ENCODE results near the gene NF1. TPM values are rescaled to one million over a fixed set of nuclear protein-coding genes. Genes with fewer than 3 reads are reported as not detected.

The NF1 gene, protein sequence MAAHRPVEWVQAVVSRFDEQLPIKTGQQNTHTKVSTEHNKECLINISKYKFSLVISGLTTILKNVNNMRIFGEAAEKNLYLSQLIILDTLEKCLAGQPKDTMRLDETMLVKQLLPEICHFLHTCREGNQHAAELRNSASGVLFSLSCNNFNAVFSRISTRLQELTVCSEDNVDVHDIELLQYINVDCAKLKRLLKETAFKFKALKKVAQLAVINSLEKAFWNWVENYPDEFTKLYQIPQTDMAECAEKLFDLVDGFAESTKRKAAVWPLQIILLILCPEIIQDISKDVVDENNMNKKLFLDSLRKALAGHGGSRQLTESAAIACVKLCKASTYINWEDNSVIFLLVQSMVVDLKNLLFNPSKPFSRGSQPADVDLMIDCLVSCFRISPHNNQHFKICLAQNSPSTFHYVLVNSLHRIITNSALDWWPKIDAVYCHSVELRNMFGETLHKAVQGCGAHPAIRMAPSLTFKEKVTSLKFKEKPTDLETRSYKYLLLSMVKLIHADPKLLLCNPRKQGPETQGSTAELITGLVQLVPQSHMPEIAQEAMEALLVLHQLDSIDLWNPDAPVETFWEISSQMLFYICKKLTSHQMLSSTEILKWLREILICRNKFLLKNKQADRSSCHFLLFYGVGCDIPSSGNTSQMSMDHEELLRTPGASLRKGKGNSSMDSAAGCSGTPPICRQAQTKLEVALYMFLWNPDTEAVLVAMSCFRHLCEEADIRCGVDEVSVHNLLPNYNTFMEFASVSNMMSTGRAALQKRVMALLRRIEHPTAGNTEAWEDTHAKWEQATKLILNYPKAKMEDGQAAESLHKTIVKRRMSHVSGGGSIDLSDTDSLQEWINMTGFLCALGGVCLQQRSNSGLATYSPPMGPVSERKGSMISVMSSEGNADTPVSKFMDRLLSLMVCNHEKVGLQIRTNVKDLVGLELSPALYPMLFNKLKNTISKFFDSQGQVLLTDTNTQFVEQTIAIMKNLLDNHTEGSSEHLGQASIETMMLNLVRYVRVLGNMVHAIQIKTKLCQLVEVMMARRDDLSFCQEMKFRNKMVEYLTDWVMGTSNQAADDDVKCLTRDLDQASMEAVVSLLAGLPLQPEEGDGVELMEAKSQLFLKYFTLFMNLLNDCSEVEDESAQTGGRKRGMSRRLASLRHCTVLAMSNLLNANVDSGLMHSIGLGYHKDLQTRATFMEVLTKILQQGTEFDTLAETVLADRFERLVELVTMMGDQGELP (N-terminal part only)
- total RNA-seq (2021): 33.6 to 39.0 TPM (median 35.4 TPM) in 3 replicates
- Bru-seq, nascent RNA: percentile 73 among the genes with signal in this experiment
- long read RNA-seq, experiment 1, full-length matches to known transcripts: 4 of 53 reads
- long read RNA-seq, experiment 1, partial matches to known transcripts: 19 of 53 reads
- long read RNA-seq, experiment 1, other reads (novel, unspliced or antisense): 30 of 53 reads
- long read RNA-seq, experiment 2, partial matches to known transcripts: 6 of 26 reads
- long read RNA-seq, experiment 2, other reads (novel, unspliced or antisense): 18 of 26 reads
- long read RNA-seq, experiment 3: 0 reads

GRCh38 chr17:31094600-31095235 is at the start of gene NF1:
TSS of gene NF1 (plus strand) at chr17:31094977. CDS start at chr17:31095310, 333 bp downstream.
- POLR2A ChIA-PET: interaction anchor here (0.5 to 1.4 kb wide), 6 partner anchors 20 to 393 kb away, joined by 3 to 9 read pairs (median 4); partner anchors contain the start of genes CRLF3 and RNF135
- TF ChIP-seq HMGA2 (CRISPR knock-in tag; IDR thresholded peaks at IDR 0.05): peak; percentile 54
- no peak for TF ChIP-seq EMX1 (CRISPR knock-in tag; IDR thresholded peaks at IDR 0.05)
- TF ChIP-seq FOXP1 (CRISPR knock-in tag; IDR thresholded peaks at IDR 0.05; ENCODE audit: borderline replicate concordance): no peak
- no peak for TF ChIP-seq ZNF232 (CRISPR knock-in tag; IDR thresholded peaks at IDR 0.05)
- no peak for TF ChIP-seq ATF6 (CRISPR knock-in tag; IDR thresholded peaks at IDR 0.05)
- TF ChIP-seq, protein P1, sequence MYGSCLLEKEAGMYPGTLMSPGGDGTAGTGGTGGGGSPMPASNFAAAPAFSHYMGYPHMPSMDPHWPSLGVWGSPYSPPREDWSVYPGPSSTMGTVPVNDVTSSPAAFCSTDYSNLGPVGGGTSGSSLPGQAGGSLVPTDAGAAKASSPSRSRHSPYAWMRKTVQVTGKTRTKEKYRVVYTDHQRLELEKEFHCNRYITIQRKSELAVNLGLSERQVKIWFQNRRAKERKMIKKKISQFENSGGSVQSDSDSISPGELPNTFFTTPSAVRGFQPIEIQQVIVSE (CRISPR knock-in tag; IDR thresholded peaks at IDR 0.05; ENCODE audit: borderline replicate concordance): no peak
- 0 out of 2 replicates have a peak, but pooled peaks have one; percentile 24 for TF ChIP-seq ATF3 (CRISPR knock-in tag; conservative IDR thresholded peaks at IDR 0.05)
- TF ChIP-seq, protein P2, sequence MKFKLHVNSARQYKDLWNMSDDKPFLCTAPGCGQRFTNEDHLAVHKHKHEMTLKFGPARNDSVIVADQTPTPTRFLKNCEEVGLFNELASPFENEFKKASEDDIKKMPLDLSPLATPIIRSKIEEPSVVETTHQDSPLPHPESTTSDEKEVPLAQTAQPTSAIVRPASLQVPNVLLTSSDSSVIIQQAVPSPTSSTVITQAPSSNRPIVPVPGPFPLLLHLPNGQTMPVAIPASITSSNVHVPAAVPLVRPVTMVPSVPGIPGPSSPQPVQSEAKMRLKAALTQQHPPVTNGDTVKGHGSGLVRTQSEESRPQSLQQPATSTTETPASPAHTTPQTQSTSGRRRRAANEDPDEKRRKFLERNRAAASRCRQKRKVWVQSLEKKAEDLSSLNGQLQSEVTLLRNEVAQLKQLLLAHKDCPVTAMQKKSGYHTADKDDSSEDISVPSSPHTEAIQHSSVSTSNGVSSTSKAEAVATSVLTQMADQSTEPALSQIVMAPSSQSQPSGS (CRISPR knock-in tag; IDR thresholded peaks at IDR 0.05; ENCODE audit: borderline replicate concordance, low read depth): peak; percentile 29; the same call in 1 of the 2 replicates
- TF ChIP-seq CREB1 (CRISPR knock-in tag; IDR thresholded peaks at IDR 0.05): no peak
- no peak for TF ChIP-seq IRF2 (CRISPR knock-in tag; IDR thresholded peaks at IDR 0.05; ENCODE audit: borderline replicate concordance, low read depth)
- peak; percentile 62 for TF ChIP-seq GABPB1 (CRISPR knock-in tag; IDR thresholded peaks at IDR 0.05)
- no peak for TF ChIP-seq TEAD4 (CRISPR knock-in tag; IDR thresholded peaks at IDR 0.05)
- TF ChIP-seq MYBL2 (CRISPR knock-in tag; IDR thresholded peaks at IDR 0.05): no peak
- no peak for TF ChIP-seq ELF4 (CRISPR knock-in tag; IDR thresholded peaks at IDR 0.05; ENCODE audit: low read depth)
- no peak for TF ChIP-seq NFE2L1 (CRISPR knock-in tag; IDR thresholded peaks at IDR 0.05)
- no peak for TF ChIP-seq FOXJ3 (CRISPR knock-in tag; IDR thresholded peaks at IDR 0.05; ENCODE audit: borderline replicate concordance)
- peak; percentile 24; the same call in 1 of the 2 replicates for TF ChIP-seq ZNF423 (CRISPR knock-in tag; IDR thresholded peaks at IDR 0.05)
- TF ChIP-seq PRRX2 (CRISPR knock-in tag; IDR thresholded peaks at IDR 0.05): no peak
- TF ChIP-seq SP1 (CRISPR knock-in tag; conservative IDR thresholded peaks at IDR 0.05): peak; percentile 50; the same call in 1 of the 2 replicates
- TF ChIP-seq, protein P3, sequence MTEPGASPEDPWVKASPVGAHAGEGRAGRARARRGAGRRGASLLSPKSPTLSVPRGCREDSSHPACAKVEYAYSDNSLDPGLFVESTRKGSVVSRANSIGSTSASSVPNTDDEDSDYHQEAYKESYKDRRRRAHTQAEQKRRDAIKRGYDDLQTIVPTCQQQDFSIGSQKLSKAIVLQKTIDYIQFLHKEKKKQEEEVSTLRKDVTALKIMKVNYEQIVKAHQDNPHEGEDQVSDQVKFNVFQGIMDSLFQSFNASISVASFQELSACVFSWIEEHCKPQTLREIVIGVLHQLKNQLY (CRISPR knock-in tag; IDR thresholded peaks at IDR 0.05): no peak
- TF ChIP-seq PREB (CRISPR knock-in tag; IDR thresholded peaks at IDR 0.05; ENCODE audit: borderline replicate concordance): no peak
- TF ChIP-seq, protein P4, sequence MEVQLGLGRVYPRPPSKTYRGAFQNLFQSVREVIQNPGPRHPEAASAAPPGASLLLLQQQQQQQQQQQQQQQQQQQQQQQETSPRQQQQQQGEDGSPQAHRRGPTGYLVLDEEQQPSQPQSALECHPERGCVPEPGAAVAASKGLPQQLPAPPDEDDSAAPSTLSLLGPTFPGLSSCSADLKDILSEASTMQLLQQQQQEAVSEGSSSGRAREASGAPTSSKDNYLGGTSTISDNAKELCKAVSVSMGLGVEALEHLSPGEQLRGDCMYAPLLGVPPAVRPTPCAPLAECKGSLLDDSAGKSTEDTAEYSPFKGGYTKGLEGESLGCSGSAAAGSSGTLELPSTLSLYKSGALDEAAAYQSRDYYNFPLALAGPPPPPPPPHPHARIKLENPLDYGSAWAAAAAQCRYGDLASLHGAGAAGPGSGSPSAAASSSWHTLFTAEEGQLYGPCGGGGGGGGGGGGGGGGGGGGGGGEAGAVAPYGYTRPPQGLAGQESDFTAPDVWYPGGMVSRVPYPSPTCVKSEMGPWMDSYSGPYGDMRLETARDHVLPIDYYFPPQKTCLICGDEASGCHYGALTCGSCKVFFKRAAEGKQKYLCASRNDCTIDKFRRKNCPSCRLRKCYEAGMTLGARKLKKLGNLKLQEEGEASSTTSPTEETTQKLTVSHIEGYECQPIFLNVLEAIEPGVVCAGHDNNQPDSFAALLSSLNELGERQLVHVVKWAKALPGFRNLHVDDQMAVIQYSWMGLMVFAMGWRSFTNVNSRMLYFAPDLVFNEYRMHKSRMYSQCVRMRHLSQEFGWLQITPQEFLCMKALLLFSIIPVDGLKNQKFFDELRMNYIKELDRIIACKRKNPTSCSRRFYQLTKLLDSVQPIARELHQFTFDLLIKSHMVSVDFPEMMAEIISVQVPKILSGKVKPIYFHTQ (CRISPR knock-in tag; IDR thresholded peaks at IDR 0.05): no peak

More at GRCh38 chr17:31094600-31095235, at the start of gene NF1:
- DNase-seq (ENCODE audit: low spot score): peak; percentile 93
- no peaks in the 10 kb centered on the region for H3K36me3 Mint-ChIP-seq
- ATAC-seq: peak; percentile 74
- H3K27me3 Mint-ChIP-seq (ENCODE audit: low read depth): no peaks in the 10 kb centered on the region
- H3K27ac Mint-ChIP-seq: peak within 1 kb of the TSS; percentile 96
- CTCF ChIA-PET: interaction anchor here (0.7 to 2.2 kb wide), 5 partner anchors 26 to 786 kb away, joined by 3 to 8 read pairs (median 5); partner anchors contain the start of gene RNF135
- peak within 1 kb of the TSS; percentile 93 for H3K4me3 Mint-ChIP-seq
- peaks cover 19% of the 10 kb centered on the region for H3K4me1 Mint-ChIP-seq
- H3K9me3 Mint-ChIP-seq: no peaks in the 10 kb centered on the region
